Raji (cell line): ENCODE measurements around the gene NMRAL1.

Source experiments
- POLR2A ChIP-seq: IDR thresholded peaks from 2 replicates; pipeline ENCODE4 v1.6.1; 2011; ENCODE audit warnings: low read depth, low read length, control low read depth; ENCODE audit not compliant: insufficient read depth

The NMRAL1 gene

DNA sequence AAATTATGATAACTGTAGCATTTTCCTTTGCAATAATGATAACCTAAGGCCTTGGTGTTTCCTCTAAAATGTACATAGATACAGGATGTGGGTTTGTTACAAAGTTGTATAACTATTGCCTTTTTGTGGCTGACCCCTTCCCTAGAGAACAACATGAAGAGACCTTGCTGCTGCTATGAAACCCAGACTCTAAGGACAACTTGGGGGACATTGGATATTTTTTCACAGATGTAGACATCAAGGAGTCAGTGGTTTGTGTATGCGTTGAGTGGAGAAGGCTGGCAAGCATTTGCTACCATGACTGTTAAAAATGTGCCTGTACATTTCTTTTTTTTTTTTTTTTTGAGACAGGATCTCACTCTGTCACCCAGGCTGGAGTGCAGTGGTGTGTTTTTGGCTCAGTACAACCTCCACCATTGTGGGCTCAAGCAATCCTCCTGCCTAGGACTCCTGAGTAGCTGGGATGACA lies 14.1 kb upstream of the NMRAL1 start:
- no peak for TF ChIP-seq POLR2A

DNA sequence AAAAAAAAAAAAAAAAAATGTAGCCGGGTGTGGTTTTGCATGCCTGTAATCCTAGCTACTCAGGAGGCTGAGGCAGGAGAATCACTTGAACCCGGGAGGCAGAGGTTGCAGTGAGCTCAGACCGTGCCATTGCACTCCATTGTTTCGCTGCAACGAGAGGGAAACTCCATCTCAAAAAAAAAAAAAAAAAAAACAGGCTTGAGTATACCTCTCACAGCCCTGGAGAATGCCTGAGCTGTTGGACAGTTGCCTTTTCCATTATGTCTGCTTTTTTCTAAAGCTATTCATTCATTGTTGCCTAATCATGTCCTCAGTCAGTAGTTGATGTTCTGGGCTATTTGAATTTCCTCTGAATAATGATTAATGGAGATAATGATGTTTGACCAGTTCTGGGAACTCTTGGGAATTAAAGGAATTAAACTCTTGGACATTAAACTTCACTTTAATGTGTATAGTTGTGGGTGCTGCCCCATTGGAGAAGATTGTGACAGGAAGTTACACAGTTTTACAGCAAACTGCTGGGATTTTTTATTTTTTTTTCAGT lies 13.6 kb upstream of the NMRAL1 start:
- TF ChIP-seq POLR2A, result no peak

DNA sequence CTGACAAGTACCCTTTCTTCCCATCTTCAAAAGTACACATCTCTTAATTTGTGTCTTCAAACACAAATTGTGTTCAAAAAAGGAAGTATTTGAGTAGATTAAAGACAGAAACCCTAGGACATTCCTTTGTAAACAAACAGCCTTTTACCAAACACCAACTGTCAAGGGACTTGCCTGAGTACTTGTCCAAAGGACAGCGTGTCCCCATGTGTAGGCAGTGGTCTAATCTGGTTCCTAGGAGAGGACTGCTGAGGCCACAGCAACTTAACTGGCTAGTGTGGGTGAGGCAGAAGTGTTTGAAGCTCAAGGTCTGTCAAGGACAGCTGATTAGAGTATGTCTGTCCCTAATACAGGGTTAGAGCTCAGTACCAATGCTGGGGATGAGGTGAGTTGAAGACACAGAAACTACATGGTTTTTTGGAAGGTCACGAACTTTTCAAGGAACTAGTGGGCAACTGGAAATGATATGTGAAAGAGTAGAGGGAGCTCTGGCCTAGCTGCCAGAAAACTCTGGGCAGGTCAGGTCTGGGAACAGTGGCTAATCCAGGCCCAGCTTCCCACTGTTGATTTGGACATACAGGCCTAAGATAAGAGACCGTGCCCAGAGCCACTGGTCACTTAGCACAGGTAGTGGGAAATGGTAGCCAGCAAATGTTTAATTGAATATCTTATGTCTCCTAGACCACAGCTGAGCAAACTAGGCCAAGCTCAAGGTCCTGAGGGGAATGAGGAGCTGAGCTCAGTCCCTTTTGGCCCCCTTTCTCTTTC lies 11.9 kb upstream of the NMRAL1 start:
- no peak for TF ChIP-seq POLR2A

DNA sequence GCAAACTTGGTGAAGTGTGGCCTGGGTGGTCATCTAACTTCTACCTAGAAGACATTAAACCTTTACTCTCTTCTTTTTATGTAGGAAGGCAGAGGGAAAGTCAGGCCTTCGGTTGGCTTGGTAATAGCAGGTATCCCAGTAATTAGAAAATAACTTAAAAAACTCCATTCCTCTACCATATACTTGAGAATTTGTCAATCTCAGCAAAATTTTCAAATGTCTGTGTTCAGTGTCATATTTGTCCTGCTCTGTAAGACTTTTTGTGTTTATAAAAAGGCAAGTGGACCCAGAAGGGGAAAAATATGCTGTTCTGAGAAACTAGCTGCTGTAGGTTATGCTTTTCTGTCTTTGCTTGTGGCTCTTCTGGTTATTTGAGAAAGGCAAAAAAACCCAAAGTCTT lies 7.5 kb upstream of the NMRAL1 start:
- TF ChIP-seq POLR2A, result no peak

DNA sequence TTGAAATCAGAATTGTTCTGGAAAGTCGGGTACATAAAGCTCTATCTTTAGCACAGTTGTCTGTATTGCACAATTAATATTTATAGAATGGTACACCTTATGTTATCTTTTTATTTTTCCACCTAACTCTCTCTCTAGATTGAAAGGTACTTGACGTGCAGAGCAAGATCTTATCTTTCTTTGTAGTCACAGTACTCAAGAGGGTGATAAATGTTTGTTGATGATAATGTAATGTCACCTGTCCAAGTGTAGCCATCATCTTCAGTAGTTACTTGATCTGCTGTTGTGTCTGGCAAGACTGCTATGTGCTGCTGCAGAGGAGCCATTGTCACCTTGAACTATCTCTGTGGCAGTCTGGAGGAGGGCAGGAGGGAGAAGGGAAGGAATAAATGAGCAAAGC lies 7.1 kb upstream of the NMRAL1 start:
- TF ChIP-seq POLR2A, result no peak

DNA sequence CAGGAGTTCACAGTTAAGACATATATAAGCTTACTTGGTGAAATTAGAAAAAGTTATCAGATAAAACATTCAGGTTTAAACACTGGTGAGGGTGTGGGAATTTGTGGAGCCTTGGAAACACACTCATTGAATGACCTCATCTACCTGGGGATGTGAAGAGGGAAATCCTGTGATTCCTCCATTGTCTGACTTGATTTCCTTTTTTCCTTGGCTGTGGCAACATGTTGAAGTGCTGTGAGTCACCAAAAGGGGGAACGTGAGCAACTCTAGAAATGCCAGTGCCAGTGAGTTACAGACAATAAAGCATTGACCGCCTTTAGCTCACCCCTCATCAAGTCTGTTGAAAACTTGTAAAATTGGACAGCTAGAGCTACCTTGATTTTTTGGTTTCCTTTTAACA lies 3.5 kb upstream of the NMRAL1 start:
- no peak for TF ChIP-seq POLR2A

DNA sequence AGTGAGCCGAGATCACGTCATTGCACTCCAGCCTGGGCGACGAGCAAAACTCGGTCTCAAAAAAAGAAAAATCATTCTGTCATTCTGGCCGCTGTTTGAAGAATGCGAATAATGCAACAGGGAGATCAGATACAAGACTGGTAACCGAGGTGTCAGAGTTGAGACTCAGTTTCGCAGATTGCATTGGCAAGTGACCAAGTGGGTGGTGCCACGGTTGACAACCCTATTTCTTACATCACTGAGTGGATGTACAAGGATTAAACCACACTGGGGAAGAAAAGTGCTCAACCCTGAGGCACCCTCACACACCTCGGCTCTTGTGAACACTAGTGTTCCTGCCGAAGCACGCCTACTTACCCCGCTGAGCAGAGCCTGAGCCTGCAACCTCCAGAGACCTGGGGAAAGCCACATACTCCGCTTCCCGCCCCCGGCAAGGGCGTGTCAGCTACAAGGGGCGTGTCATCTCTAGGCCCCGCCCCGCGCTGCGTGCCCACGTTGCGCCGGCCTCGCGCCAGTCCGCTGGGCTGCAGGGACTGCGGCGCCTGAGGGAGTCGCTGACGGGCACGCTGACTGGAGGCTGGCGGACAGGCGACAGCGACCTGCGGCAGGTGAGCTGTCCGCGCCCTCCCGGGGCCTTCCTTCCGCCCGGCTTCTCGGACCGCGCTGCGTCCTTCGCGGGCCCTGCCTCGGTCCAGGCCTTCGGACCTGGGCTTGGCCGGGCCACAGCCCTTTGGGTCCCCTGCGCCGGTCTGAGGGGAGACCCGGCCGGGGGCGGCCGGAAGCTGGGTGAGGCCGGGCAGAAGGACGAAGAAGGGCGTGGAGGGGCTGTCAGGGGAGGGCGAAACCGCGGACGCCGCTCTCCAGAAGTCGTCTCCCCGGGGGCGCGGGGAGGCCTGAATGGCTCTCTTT lies 1.7 kb upstream of the NMRAL1 start, which contains the start of gene HMOX2:
HMOX2 (plus strand) TSS at position 519 of the 909 bp plus-strand sequence. CDS start 29,127 bp downstream, outside the sequence.
- TF ChIP-seq POLR2A, result peak; percentile 99

DNA sequence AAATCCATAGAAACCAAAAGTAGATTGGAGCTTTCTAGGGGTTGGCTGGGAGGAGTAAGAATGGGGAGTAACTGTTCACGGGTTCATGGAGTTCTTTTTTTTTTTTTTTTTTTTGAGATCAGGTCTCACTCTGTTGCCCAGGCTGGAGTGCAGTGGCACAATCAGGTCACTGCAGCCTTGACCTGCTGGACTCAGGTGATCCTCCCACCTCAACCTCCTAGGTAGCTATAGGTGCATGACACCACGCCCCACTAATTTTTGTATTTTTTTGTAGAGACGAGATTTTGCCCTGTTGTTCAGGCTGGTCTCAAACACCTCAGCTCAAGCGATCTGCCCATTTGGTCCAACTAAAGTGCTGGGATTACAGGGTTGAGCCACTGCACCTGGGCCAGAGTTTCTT lies 1.5 kb downstream of the NMRAL1 start:
- no peak for TF ChIP-seq POLR2A

DNA sequence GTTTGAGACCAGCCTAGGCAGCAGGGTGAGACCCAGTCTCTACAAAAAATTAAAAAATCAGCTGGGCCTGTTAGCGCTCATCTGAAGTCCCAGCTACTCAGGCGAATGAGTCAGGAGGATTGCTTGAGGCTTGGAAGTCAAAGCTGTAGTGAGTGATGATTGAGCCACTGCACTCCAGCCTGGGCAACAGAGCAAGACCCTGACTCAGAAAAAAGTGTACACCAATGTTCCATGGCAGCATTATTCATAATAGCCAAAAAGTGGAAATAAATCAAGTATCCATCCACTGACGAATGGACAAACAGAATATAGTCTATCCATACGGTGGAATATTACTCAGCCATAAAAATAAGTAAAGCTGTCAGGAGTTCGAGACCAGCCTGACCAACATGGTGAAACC lies 2.6 kb downstream of the NMRAL1 start:
- no peak for TF ChIP-seq POLR2A

DNA sequence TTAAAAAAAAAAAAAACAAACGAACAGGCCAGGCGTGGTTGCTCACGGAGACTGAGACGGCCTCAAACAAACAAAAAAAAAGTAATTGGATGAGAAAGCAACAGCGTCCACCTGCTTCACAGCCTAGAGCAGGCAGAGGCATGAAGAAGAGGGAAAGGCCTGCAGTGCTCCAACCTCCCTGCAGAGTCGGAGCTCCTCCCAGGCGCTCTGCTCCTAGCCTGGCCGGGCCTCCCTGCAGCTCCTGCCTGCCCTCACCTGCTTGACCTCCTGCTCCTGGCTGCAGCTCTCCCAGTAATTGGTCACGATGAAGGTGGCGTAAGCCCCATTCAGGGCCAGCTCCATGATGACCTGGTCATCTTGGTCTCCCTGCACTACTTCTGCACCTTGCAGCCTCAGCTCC lies 5.5 kb downstream of the NMRAL1 start:
- no peak for TF ChIP-seq POLR2A

DNA sequence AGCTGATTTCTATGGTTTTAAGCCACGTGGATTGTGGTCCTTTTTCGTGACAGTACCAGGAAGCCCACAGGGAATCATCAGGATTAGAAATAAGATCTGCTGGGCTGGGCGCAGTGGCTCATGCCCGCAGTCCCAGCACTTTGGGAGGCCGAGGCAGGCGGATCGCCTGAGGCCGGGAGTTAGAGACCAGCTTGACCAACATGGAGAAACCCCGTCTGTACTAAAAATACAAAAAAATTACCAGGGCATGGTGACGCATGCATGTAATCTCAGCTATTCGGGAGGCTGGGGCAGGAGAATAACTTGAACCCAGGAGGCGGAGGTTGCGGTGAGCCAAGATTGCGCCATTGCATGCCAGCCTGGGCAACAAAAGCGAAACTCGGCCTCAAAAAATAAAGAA lies 6.5 kb downstream of the NMRAL1 start:
- TF ChIP-seq POLR2A, result no peak

DNA sequence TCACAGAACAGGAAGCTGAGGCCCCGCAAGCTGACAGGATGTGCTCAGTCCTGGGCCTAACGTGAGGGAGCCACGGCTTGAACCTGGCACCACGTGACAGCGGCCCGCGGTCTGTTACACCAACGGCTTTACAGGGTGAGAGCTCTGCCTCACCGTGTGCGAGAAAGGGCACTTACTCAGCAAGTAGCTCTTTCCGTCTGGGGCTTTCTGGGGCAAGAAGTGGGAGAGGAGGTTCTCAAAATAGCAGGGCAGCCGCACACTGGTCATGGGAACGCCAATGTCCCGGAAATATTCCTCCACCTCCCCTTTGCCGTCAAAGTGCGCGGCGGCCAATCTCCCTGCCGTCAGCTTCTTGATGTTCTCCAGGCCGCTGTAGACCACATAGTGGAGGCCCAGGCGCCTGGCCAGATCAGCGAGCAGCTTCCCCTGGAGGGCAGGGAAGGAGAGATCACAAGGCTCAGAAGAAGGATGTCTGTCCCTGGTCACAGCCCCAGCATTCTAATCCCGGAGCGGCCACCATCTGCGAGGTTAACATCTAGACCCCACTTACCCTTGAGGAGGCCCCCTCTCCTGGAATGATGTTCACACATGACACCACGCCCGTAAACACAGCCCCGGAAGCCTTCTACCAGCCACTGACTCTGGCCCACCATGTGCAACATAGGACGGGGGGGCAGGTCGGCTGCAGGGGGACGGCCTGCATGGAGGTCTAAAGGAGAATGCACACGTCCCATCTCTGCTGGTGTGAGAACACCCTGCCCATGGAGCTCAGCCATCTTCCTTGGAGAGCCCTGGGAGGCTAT lies 8.2 kb downstream of the NMRAL1 start:
- TF ChIP-seq POLR2A, result no peak

DNA sequence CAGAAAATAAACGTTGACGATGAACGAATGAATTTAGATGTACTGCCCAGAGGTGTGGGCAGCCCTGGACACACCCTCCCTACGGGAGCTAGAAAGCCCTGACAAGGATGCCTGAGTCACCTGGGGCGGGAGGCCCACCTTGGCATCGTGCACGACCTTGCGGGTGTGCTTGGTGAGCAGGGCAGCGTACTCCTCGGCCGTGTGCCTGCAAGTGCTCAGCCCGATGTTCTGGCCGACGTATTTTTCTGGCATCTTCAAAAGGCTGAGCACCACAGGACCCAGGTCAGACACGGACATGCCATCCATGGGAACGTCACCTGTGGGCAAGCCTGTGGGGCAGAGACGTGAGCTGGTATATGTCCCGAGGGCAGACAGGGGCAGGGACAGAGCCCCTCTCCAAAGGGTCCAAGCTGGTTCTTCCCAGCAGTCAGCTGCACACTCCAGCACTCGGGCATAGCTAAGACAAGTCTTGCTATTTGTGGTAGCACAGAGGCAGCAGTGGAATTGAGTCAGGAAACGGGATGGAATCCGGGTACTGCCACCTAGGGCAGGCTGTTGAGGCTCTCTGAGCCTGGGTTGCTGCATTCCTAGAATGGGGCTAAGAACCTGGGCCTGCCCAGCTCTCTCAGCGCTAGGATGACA lies 10.8 kb downstream of the NMRAL1 start:
- no peak for TF ChIP-seq POLR2A
